Neural progenitor cell (in vitro differentiated cells): ENCODE measurements around the gene SVIP. TPM values are rescaled to one million over a fixed set of nuclear protein-coding genes. Genes with fewer than 3 reads are reported as not detected.

ENCODE experiments used
- DNase-seq: peaks from one replicate; pipeline ENCODE4 v3.0.0-alpha.2; 2016; ENCODE audit warnings: low spot score
- H2AFZ ChIP-seq: fragments of 200-600 bp; sonication (generic); replicated peaks from 2 replicates; pipeline ENCODE4 v1.6.1; 2016; ENCODE audit warnings: antibody characterized with exemption
- H3F3A ChIP-seq: fragments of 200-600 bp; sonication (generic); 2 replicates; pipeline ENCODE4 v1.6.1; 2016; ENCODE audit warnings: antibody characterized with exemption, low read depth
- H3K27ac ChIP-seq: fragments of 200-600 bp; sonication (generic); 2 replicates; pipeline ENCODE4 v1.5.1; 2016; ENCODE audit warnings: mild to moderate bottlenecking
- H3K27me3 ChIP-seq: fragments of 200-600 bp; sonication (generic); 2 replicates; pipeline ENCODE4 v1.6.1; 2016; ENCODE audit warnings: mild to moderate bottlenecking, moderate library complexity
- H3K36me3 ChIP-seq: fragments of 200-600 bp; sonication (generic); 2 replicates; pipeline ENCODE4 v1.5.1; 2016
- H3K4me1 ChIP-seq: fragments of 200-600 bp; sonication (generic); 2 replicates; pipeline ENCODE4 v1.6.1; 2016; ENCODE audit warnings: mixed run types
- H3K4me2 ChIP-seq: fragments of 200-600 bp; sonication (generic); 2 replicates; pipeline ENCODE4 v1.6.1; 2016
- H3K4me3 ChIP-seq: fragments of 200-600 bp; sonication (generic); 2 replicates; pipeline ENCODE4 v1.5.1; 2016
- H3K79me2 ChIP-seq: fragments of 200-600 bp; sonication (generic); 2 replicates; pipeline ENCODE4 v1.6.1; 2016; ENCODE audit warnings: low read depth
- H3K9ac ChIP-seq: fragments of 200-600 bp; sonication (generic); 2 replicates; pipeline ENCODE4 v1.6.1; 2016
- H3K9me3 ChIP-seq: fragments of 200-600 bp; sonication (generic); 2 replicates; pipeline ENCODE4 v1.5.1; 2016; ENCODE audit warnings: low read depth
- H4K20me1 ChIP-seq: fragments of 200-600 bp; sonication (generic); 2 replicates; pipeline ENCODE4 v1.6.1; 2016; ENCODE audit warnings: low read depth
- H3K27ac Mint-ChIP-seq: 3 replicates; pipeline ENCODE4 v1.8.0; 2021; ENCODE audit warnings: mixed read lengths
- H3K27me3 Mint-ChIP-seq: 2 replicates; pipeline ENCODE4 v1.8.0; 2022; ENCODE audit warnings: low read depth, mild to moderate bottlenecking, inconsistent platforms, moderate library complexity, mixed read lengths; ENCODE audit not compliant: insufficient read depth
- H3K36me3 Mint-ChIP-seq: 3 replicates; pipeline ENCODE4 v1.8.0; 2021; ENCODE audit warnings: mixed read lengths
- H3K4me1 Mint-ChIP-seq: 3 replicates; pipeline ENCODE4 v1.8.0; 2021; ENCODE audit warnings: mixed read lengths
- H3K4me3 Mint-ChIP-seq: 3 replicates; pipeline ENCODE4 v1.8.0; 2021; ENCODE audit warnings: mild to moderate bottlenecking, moderate library complexity, mixed read lengths
- H3K9me3 Mint-ChIP-seq: 3 replicates; pipeline ENCODE4 v1.8.0; 2020; ENCODE audit warnings: mixed read lengths
- EZH2 ChIP-seq: fragments of 200-600 bp; sonication (generic); IDR thresholded peaks from 2 replicates; pipeline ENCODE4 v1.6.1; 2017; ENCODE audit warnings: antibody characterized with exemption, mild to moderate bottlenecking, moderate library complexity
- EZH2phosphoT487 ChIP-seq: fragments of 200-600 bp; sonication (generic); IDR thresholded peaks from 2 replicates; pipeline ENCODE4 v1.6.1; 2017; ENCODE audit warnings: antibody characterized with exemption
- total RNA-seq: library from RNA; depleted of rRNA; stranded (reverse); fragments of >200 nt; gene quantifications from 2 replicates; pipeline ENCODE4 v1.2.3, GENCODE V29; 2015; ENCODE audit warnings: low replicate concordance
- TF ChIP-seq, protein P1 (sequence below): fragments of 200-600 bp; sonication (generic); IDR thresholded peaks from 2 replicates; pipeline ENCODE4 v1.5.1; 2017; ENCODE audit warnings: antibody characterized with exemption, mild to moderate bottlenecking

SVIP gene
- total RNA-seq, 1 donor from 2014 or later, result 12.5 TPM

DNA sequence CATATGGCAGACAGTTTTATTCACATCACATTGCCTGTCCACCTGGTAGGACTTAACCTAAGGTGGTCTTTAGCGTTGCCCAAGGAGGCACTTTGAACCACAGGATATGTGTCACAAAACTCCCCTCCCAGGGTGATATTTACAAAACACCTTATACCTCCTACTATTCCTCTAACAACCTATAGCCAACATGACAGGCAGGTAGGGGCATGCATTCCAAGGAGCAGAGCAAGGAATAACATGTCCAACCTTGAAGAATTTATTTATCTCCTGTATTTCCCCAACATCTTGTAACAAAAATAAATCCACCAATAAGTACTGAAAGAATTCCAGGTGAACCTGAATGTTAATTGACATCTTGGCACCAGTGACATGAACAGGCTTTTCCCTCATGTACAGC is 60.5 kb downstream of the SVIP start:
- H3K27me3 ChIP-seq, result no peaks in the 10 kb centered on the region
- TF ChIP-seq EZH2phosphoT487 (no peak), EZH2 (no peak)
- TF ChIP-seq, protein P1, sequence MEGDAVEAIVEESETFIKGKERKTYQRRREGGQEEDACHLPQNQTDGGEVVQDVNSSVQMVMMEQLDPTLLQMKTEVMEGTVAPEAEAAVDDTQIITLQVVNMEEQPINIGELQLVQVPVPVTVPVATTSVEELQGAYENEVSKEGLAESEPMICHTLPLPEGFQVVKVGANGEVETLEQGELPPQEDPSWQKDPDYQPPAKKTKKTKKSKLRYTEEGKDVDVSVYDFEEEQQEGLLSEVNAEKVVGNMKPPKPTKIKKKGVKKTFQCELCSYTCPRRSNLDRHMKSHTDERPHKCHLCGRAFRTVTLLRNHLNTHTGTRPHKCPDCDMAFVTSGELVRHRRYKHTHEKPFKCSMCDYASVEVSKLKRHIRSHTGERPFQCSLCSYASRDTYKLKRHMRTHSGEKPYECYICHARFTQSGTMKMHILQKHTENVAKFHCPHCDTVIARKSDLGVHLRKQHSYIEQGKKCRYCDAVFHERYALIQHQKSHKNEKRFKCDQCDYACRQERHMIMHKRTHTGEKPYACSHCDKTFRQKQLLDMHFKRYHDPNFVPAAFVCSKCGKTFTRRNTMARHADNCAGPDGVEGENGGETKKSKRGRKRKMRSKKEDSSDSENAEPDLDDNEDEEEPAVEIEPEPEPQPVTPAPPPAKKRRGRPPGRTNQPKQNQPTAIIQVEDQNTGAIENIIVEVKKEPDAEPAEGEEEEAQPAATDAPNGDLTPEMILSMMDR, result no peak
- H3K4me3 Mint-ChIP-seq, result no peak overlapping the region
- H3K79me2 ChIP-seq, result no peaks in the 10 kb centered on the region
- H4K20me1 ChIP-seq, result no peaks in the 10 kb centered on the region
- H3K4me3 ChIP-seq, result no peak overlapping the region
- no peak overlapping the region for H3K27ac Mint-ChIP-seq
- H3K4me1 Mint-ChIP-seq, result no peaks in the 10 kb centered on the region
- no peak for DNase-seq
- H3K27me3 Mint-ChIP-seq, result no peaks in the 10 kb centered on the region
- no peak overlapping the region for H3K27ac ChIP-seq
- H2AFZ ChIP-seq, result no peak overlapping the region
- no peaks in the 10 kb centered on the region for H3K36me3 ChIP-seq
- no peaks in the 10 kb centered on the region for H3K4me1 ChIP-seq
- no peaks in the 10 kb centered on the region for H3K9me3 ChIP-seq
- no peaks in the 10 kb centered on the region for H3K36me3 Mint-ChIP-seq
- H3K9ac ChIP-seq, result no peak overlapping the region
- H3K4me2 ChIP-seq, result no peak overlapping the region
- H3K9me3 Mint-ChIP-seq, result no peaks in the 10 kb centered on the region
- no peaks in the 10 kb centered on the region for H3F3A ChIP-seq

Other genes starting within 250 kb of the SVIP start
- 21.9 and 24.3 TPM in 2 replicates for gene FANCF, start 204.0 kb downstream of the SVIP start, total RNA-seq
- gene GAS2, start 163.2 kb downstream of the SVIP start, total RNA-seq, result 3.0 and 6.4 TPM in 2 replicates
- gene CCDC179, start 30.7 kb upstream of the SVIP start, total RNA-seq, result not detected in 2 replicates